Nephron progenitor cell (in vitro differentiated cells): ENCODE results near the gene IRAG1.

Source experiments
- DNase-seq: peaks from one replicate; pipeline ENCODE4 v3.0.0; 2021
- H3K27ac Mint-ChIP-seq: 2 replicates; pipeline ENCODE4 v1.8.0; 2021; ENCODE audit warnings: mild to moderate bottlenecking, moderate library complexity, mixed read lengths
- H3K27me3 Mint-ChIP-seq: 2 replicates; pipeline ENCODE4 v1.8.0; 2021; ENCODE audit warnings: mild to moderate bottlenecking, low read depth, mixed read lengths; ENCODE audit not compliant: poor library complexity
- H3K36me3 Mint-ChIP-seq: 2 replicates; pipeline ENCODE4 v1.8.0; 2021; ENCODE audit warnings: low read depth, mixed read lengths
- H3K4me1 Mint-ChIP-seq: 2 replicates; pipeline ENCODE4 v1.8.0; 2021; ENCODE audit warnings: mixed read lengths
- H3K4me3 Mint-ChIP-seq: 2 replicates; pipeline ENCODE4 v1.8.0; 2021; ENCODE audit warnings: mild to moderate bottlenecking, moderate library complexity, mixed read lengths
- H3K9me3 Mint-ChIP-seq: 2 replicates; pipeline ENCODE4 v1.8.0; 2021; ENCODE audit warnings: mild to moderate bottlenecking, moderate library complexity, mixed read lengths
- TF ChIP-seq, protein P1 (sequence below): fragments of 200-600 bp; sonication (generic); IDR thresholded peaks from 2 replicates; pipeline ENCODE4 v1.5.0; 2021; ENCODE audit warnings: antibody characterized with exemption

Gene IRAG1

GRCh38 chr11:10722307-10722706, 28.8 kb upstream of the IRAG1 start:
- H3K4me3 Mint-ChIP-seq: no peak overlapping the region
- H3K27ac Mint-ChIP-seq: no peak overlapping the region
- DNase-seq: no peak
- TF ChIP-seq, protein P1, sequence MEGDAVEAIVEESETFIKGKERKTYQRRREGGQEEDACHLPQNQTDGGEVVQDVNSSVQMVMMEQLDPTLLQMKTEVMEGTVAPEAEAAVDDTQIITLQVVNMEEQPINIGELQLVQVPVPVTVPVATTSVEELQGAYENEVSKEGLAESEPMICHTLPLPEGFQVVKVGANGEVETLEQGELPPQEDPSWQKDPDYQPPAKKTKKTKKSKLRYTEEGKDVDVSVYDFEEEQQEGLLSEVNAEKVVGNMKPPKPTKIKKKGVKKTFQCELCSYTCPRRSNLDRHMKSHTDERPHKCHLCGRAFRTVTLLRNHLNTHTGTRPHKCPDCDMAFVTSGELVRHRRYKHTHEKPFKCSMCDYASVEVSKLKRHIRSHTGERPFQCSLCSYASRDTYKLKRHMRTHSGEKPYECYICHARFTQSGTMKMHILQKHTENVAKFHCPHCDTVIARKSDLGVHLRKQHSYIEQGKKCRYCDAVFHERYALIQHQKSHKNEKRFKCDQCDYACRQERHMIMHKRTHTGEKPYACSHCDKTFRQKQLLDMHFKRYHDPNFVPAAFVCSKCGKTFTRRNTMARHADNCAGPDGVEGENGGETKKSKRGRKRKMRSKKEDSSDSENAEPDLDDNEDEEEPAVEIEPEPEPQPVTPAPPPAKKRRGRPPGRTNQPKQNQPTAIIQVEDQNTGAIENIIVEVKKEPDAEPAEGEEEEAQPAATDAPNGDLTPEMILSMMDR: no peak
- peaks cover 4% of the 10 kb centered on the region for H3K4me1 Mint-ChIP-seq
- peaks cover 7% of the 10 kb centered on the region for H3K27me3 Mint-ChIP-seq
- H3K9me3 Mint-ChIP-seq: peaks cover 11% of the 10 kb centered on the region
- peaks cover 11% of the 10 kb centered on the region for H3K36me3 Mint-ChIP-seq

- H3K9me3 Mint-ChIP-seq: peaks cover 7% of the 10 kb centered on the region
- peaks cover 12% of the 10 kb centered on the region for H3K36me3 Mint-ChIP-seq
- DNase-seq: no peak
- H3K27ac Mint-ChIP-seq: no peak overlapping the region
- H3K4me1 Mint-ChIP-seq: peaks cover 8% of the 10 kb centered on the region
- TF ChIP-seq, protein P1: no peak
- H3K27me3 Mint-ChIP-seq: peaks cover 12% of the 10 kb centered on the region
- H3K4me3 Mint-ChIP-seq: no peak overlapping the region
These were observed 27.4 kb upstream of the IRAG1 start for GRCh38 chr11:10720881-10721376.

- H3K9me3 Mint-ChIP-seq: no peaks in the 10 kb centered on the region
- peaks cover 21% of the 10 kb centered on the region for H3K4me1 Mint-ChIP-seq
- peaks cover 4% of the 10 kb centered on the region for H3K36me3 Mint-ChIP-seq
- no peak for DNase-seq
- TF ChIP-seq, protein P1: no peak
- H3K27ac Mint-ChIP-seq: no peak overlapping the region
- peaks cover 12% of the 10 kb centered on the region for H3K27me3 Mint-ChIP-seq
- no peak overlapping the region for H3K4me3 Mint-ChIP-seq
These were observed 26.1 kb upstream of the IRAG1 start for GRCh38 chr11:10719616-10720015.

DNA sequence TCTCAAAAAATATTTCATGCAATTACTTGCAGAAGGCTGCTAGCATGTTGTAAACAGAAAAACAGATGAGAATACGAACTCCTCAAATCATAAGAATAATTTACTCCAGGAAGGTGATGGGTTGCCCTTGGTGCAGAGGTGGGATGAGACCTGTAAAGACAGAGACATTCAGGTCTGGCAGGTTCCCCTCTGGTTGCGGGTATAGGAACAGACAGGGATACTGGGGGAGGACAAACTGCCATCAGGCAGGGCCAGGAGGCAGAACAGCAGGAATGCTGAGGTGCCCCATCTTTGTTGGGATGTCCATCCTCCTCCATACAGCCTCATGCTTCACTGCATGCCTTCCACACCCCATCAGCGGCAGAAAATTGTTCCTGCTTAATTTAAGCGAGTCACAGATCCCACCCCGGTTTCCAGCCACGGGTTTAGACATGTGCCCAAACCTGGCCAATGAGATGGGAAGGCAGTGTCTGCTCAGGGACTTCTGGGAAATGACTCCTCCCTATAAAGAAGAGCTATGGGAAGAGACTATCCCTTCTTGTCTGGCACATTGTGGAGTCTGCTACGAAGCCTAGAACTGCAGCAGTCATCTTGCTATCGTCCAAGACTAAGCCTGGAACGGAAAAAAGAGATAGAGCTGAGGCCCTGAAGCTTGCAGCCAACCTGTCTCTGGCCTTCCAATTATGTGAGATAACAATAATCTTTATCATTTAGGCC, 23.1 kb upstream of the IRAG1 start:
- TF ChIP-seq, protein P1: no peak
- Mint-ChIP-seq H3K27ac (peak overlapping the region; percentile 52), H3K4me3 (no peak overlapping the region), H3K36me3 (peaks cover 4% of the 10 kb centered on the region), H3K4me1 (peaks cover 21% of the 10 kb centered on the region), H3K27me3 (peaks cover 8% of the 10 kb centered on the region), H3K9me3 (no peaks in the 10 kb centered on the region)
- DNase-seq: no peak

DNA sequence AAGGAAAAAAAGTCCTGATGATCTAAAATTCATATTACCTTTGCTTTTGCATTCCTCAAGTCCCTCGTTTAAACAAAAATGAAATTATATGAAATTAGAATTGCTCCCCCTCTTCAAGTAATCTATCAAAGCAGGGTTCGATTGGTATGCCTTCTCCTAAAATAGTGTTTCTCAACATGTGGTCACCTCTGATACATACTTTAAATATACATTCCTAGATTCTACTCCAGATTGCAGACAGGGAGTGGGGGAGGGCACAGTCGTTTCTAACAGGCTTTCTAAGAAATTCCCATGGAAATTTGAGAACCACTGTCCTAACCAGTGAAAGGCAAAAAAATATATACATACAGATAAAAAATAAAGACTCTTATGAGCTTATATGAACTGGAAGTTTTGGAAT, 22.6 kb upstream of the IRAG1 start:
- Mint-ChIP-seq H3K4me3 (no peak overlapping the region), H3K9me3 (no peaks in the 10 kb centered on the region), H3K36me3 (peaks cover 4% of the 10 kb centered on the region), H3K4me1 (peaks cover 21% of the 10 kb centered on the region), H3K27ac (no peak overlapping the region), H3K27me3 (peaks cover 8% of the 10 kb centered on the region)
- TF ChIP-seq, protein P1: no peak
- no peak for DNase-seq

DNA sequence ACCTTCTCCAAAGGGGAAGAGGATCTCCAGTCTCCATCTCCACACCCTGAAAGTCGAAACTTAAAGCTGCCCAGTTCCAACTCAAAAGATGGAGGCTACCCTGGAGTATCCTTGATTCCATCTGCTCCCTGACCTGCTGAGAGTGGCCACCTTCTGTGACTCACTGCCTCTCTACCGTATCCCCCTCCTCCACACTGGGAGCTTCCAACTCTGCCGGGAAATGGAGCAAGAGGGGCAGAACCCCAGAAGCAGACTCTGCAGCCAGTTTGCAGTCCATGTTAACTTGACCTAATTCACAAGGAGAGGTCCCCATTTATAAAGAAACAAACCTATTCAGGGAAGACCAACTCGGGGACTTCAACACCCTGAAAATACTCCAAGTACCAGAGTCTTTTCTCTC, 22.0 kb upstream of the IRAG1 start:
- TF ChIP-seq, protein P1: no peak
- Mint-ChIP-seq H3K27me3 (peaks cover 8% of the 10 kb centered on the region), H3K4me3 (no peak overlapping the region), H3K36me3 (peaks cover 4% of the 10 kb centered on the region), H3K27ac (no peak overlapping the region), H3K9me3 (no peaks in the 10 kb centered on the region), H3K4me1 (peaks cover 21% of the 10 kb centered on the region)
- no peak for DNase-seq
